SK-N-SH treated with all-trans-retinoic acid at 6 μM for 48 hours (cell line): ENCODE measurements around the gene FOLR1.
A peak's percentile ranks its signal among the peaks of the same experiment; 100 is the strongest.

Experiments
- ATAC-seq: fragments of 200-7000 bp; cut with Tn5 transposase; 3 replicates; pipeline ENCODE4 v1.9.1; 2020; ENCODE audit warnings: mild to moderate bottlenecking, moderate library complexity
- ARNTL ChIP-seq: fragments of 450-650 bp; formaldehyde crosslinking; IDR thresholded peaks from 2 replicates; pipeline ENCODE4 v1.5.0; 2020; ENCODE audit warnings: low read depth, mild to moderate bottlenecking, moderate library complexity, borderline replicate concordance
- BACH2 ChIP-seq: fragments of 250-450 bp; sonication (Bioruptor Pico); IDR thresholded peaks from 2 replicates; pipeline ENCODE4 v1.9.0; 2021; ENCODE audit warnings: mild to moderate bottlenecking, borderline replicate concordance
- CSDC2 ChIP-seq: fragments of 250-450 bp; sonication (Bioruptor Pico); IDR thresholded peaks from 2 replicates; pipeline ENCODE4 v1.5.0; 2020; ENCODE audit warnings: mild to moderate bottlenecking, moderate library complexity
- GLIS3 ChIP-seq: fragments of 250-450 bp; sonication (Bioruptor Pico); IDR thresholded peaks from 2 replicates; pipeline ENCODE4 v1.5.0; 2020; ENCODE audit warnings: mild to moderate bottlenecking, moderate library complexity
- ISL1 ChIP-seq: fragments of 250-450 bp; sonication (Bioruptor Pico); IDR thresholded peaks from 2 replicates; pipeline ENCODE4 v2.1.2; 2022; ENCODE audit warnings: mild to moderate bottlenecking, moderate library complexity
- OSR1 ChIP-seq: fragments of 250-450 bp; sonication (Bioruptor Pico); IDR thresholded peaks from 2 replicates; pipeline ENCODE4 v1.8.0; 2022; ENCODE audit warnings: moderate library complexity, mild to moderate bottlenecking, inconsistent platforms
- PPARA ChIP-seq: fragments of 250-450 bp; sonication (Bioruptor Pico); IDR thresholded peaks from 2 replicates; pipeline ENCODE4 v1.5.0; 2020; ENCODE audit warnings: mild to moderate bottlenecking, borderline replicate concordance
- RARB ChIP-seq: fragments of 250-450 bp; sonication (Bioruptor Pico); IDR thresholded peaks from 2 replicates; pipeline ENCODE4 v1.8.0; 2021; ENCODE audit warnings: mild to moderate bottlenecking, moderate library complexity
- SNAI2 ChIP-seq: fragments of 250-450 bp; sonication (Bioruptor Pico); IDR thresholded peaks from 2 replicates; pipeline ENCODE4 v1.5.0; 2020; ENCODE audit warnings: mild to moderate bottlenecking, moderate library complexity
- TCF4 ChIP-seq: fragments of 250-450 bp; sonication (Bioruptor Pico); IDR thresholded peaks from 2 replicates; pipeline ENCODE4 v1.8.0; 2021; ENCODE audit warnings: mild to moderate bottlenecking, moderate library complexity, borderline replicate concordance
- TOX ChIP-seq: fragments of 250-450 bp; sonication (Bioruptor Pico); IDR thresholded peaks from 2 replicates; pipeline ENCODE4 v1.8.0; 2021; ENCODE audit warnings: mild to moderate bottlenecking, moderate library complexity, borderline replicate concordance
- ZC3H10 ChIP-seq: fragments of 250-450 bp; sonication (Bioruptor Pico); IDR thresholded peaks from 2 replicates; pipeline ENCODE4 v1.5.1; 2021; ENCODE audit warnings: mild to moderate bottlenecking, moderate library complexity
- ZFP3 ChIP-seq: fragments of 250-450 bp; sonication (Bioruptor Pico); IDR thresholded peaks from 2 replicates; pipeline ENCODE4 v1.5.0; 2020; ENCODE audit warnings: mild to moderate bottlenecking, moderate library complexity
- ZFP30 ChIP-seq: fragments of 450-650 bp; formaldehyde crosslinking; IDR thresholded peaks from 2 replicates; pipeline ENCODE4 v1.5.0; 2022; ENCODE audit warnings: mild to moderate bottlenecking, moderate library complexity
- ZNF565 ChIP-seq: fragments of 450-650 bp; formaldehyde crosslinking; conservative IDR thresholded peaks from 2 replicates; pipeline ENCODE4 v1.5.0; 2020; ENCODE audit warnings: low read depth, mild to moderate bottlenecking, moderate library complexity
- ZNF70 ChIP-seq: fragments of 450-650 bp; formaldehyde crosslinking; IDR thresholded peaks from 2 replicates; pipeline ENCODE4 v1.5.0; 2020; ENCODE audit warnings: mild to moderate bottlenecking, moderate library complexity
- ZNF8 ChIP-seq: fragments of 450-650 bp; formaldehyde crosslinking; IDR thresholded peaks from 2 replicates; pipeline ENCODE4 v1.5.0; 2020; ENCODE audit warnings: mild to moderate bottlenecking, moderate library complexity
- TF ChIP-seq, protein P1 (sequence below): fragments of 250-450 bp; sonication (Bioruptor Pico); IDR thresholded peaks from 2 replicates; pipeline ENCODE4 v1.8.0; 2020; ENCODE audit warnings: mild to moderate bottlenecking, moderate library complexity, borderline replicate concordance
- TF ChIP-seq, protein P2 (sequence below): fragments of 250-450 bp; sonication (Bioruptor Pico); IDR thresholded peaks from 2 replicates; pipeline ENCODE4 v1.5.0; 2020; ENCODE audit warnings: mild to moderate bottlenecking, moderate library complexity
- TF ChIP-seq, protein P3 (sequence below): fragments of 250-450 bp; sonication (Bioruptor Pico); IDR thresholded peaks from 2 replicates; pipeline ENCODE4 v1.8.0; 2021; ENCODE audit warnings: low read depth, mild to moderate bottlenecking, moderate library complexity, borderline replicate concordance
- TF ChIP-seq, protein P4 (sequence below): fragments of 250-450 bp; sonication (Bioruptor Pico); IDR thresholded peaks from 2 replicates; pipeline ENCODE4 v1.5.1; 2020; ENCODE audit warnings: low read depth, mild to moderate bottlenecking, moderate library complexity
- TF ChIP-seq, protein P5 (sequence below): fragments of 250-450 bp; sonication (Bioruptor Pico); IDR thresholded peaks from 2 replicates; pipeline ENCODE4 v1.5.1; 2021; ENCODE audit warnings: mild to moderate bottlenecking, moderate library complexity

Gene FOLR1

DNA sequence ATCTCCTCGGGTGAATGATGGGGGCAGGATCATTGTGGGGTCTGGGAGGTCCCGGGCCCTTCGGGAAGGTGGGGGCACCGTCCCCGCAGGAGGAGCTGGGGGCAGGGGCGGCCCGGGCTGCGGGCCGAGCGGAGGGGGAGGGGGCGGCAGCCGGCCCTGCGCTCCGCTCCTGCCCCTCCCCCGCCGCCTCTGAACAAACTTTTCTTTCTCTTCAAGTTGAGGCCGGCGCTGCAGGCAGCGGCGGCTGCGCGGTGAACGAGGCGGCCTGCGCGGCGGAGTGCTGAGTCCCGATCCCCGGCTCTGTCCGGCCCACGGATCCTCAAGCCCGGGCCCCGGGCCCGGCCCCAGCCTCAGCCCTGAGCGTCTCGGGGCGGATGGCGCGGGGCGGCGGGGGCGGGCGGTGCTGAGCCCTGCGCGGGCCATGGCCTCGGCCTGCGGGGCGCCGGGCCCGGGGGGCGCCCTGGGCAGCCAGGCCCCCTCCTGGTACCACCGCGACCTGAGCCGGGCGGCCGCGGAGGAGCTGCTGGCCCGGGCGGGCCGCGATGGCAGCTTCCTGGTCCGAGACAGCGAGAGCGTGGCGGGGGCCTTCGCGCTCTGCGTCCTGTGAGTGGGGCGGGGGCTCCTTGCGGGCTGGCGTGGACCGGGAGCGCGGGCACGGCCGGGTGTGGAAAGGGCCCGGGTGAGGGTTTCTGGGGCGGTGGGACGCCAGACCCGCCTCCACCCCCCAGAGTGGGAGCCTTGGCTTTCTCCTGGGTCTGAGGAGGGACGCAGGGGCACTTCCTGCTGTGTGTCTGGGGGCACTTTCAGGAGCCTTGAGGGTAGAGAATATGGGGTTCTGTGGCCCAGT is 32.8 kb downstream of the FOLR1 start, which contains the start of gene INPPL1:
INPPL1 (plus strand) TSS at position 204 of the 847 bp plus-strand sequence; CDS start at position 422, 218 bp downstream.
- no peak for TF ChIP-seq ZC3H10
- TF ChIP-seq ZNF70 (CRISPR knock-in tag): no peak
- TF ChIP-seq TCF4 (CRISPR knock-in tag): no peak
- no peak for TF ChIP-seq ISL1 (CRISPR knock-in tag)
- TF ChIP-seq, protein P1, sequence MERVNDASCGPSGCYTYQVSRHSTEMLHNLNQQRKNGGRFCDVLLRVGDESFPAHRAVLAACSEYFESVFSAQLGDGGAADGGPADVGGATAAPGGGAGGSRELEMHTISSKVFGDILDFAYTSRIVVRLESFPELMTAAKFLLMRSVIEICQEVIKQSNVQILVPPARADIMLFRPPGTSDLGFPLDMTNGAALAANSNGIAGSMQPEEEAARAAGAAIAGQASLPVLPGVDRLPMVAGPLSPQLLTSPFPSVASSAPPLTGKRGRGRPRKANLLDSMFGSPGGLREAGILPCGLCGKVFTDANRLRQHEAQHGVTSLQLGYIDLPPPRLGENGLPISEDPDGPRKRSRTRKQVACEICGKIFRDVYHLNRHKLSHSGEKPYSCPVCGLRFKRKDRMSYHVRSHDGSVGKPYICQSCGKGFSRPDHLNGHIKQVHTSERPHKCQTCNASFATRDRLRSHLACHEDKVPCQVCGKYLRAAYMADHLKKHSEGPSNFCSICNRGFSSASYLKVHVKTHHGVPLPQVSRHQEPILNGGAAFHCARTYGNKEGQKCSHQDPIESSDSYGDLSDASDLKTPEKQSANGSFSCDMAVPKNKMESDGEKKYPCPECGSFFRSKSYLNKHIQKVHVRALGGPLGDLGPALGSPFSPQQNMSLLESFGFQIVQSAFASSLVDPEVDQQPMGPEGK (CRISPR knock-in tag): no peak
- TF ChIP-seq ZFP30 (CRISPR knock-in tag): no peak
- TF ChIP-seq PPARA (CRISPR knock-in tag): no peak
- TF ChIP-seq CSDC2: no peak
- TF ChIP-seq RARB (CRISPR knock-in tag): no peak
- TF ChIP-seq, protein P2, sequence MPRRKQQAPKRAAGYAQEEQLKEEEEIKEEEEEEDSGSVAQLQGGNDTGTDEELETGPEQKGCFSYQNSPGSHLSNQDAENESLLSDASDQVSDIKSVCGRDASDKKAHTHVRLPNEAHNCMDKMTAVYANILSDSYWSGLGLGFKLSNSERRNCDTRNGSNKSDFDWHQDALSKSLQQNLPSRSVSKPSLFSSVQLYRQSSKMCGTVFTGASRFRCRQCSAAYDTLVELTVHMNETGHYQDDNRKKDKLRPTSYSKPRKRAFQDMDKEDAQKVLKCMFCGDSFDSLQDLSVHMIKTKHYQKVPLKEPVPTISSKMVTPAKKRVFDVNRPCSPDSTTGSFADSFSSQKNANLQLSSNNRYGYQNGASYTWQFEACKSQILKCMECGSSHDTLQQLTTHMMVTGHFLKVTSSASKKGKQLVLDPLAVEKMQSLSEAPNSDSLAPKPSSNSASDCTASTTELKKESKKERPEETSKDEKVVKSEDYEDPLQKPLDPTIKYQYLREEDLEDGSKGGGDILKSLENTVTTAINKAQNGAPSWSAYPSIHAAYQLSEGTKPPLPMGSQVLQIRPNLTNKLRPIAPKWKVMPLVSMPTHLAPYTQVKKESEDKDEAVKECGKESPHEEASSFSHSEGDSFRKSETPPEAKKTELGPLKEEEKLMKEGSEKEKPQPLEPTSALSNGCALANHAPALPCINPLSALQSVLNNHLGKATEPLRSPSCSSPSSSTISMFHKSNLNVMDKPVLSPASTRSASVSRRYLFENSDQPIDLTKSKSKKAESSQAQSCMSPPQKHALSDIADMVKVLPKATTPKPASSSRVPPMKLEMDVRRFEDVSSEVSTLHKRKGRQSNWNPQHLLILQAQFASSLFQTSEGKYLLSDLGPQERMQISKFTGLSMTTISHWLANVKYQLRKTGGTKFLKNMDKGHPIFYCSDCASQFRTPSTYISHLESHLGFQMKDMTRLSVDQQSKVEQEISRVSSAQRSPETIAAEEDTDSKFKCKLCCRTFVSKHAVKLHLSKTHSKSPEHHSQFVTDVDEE (CRISPR knock-in tag): no peak
- TF ChIP-seq GLIS3 (CRISPR knock-in tag): no peak
- TF ChIP-seq BACH2: no peak
- TF ChIP-seq ZNF8 (CRISPR knock-in tag): no peak
- no peak for TF ChIP-seq TOX (CRISPR knock-in tag)
- no peak for TF ChIP-seq ARNTL (CRISPR knock-in tag)
- TF ChIP-seq, protein P3, sequence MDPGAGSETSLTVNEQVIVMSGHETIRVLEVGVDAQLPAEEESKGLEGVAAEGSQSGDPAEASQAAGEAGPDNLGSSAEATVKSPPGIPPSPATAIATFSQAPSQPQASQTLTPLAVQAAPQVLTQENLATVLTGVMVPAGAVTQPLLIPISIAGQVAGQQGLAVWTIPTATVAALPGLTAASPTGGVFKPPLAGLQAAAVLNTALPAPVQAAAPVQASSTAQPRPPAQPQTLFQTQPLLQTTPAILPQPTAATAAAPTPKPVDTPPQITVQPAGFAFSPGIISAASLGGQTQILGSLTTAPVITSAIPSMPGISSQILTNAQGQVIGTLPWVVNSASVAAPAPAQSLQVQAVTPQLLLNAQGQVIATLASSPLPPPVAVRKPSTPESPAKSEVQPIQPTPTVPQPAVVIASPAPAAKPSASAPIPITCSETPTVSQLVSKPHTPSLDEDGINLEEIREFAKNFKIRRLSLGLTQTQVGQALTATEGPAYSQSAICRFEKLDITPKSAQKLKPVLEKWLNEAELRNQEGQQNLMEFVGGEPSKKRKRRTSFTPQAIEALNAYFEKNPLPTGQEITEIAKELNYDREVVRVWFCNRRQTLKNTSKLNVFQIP: no peak
- TF ChIP-seq, protein P4, sequence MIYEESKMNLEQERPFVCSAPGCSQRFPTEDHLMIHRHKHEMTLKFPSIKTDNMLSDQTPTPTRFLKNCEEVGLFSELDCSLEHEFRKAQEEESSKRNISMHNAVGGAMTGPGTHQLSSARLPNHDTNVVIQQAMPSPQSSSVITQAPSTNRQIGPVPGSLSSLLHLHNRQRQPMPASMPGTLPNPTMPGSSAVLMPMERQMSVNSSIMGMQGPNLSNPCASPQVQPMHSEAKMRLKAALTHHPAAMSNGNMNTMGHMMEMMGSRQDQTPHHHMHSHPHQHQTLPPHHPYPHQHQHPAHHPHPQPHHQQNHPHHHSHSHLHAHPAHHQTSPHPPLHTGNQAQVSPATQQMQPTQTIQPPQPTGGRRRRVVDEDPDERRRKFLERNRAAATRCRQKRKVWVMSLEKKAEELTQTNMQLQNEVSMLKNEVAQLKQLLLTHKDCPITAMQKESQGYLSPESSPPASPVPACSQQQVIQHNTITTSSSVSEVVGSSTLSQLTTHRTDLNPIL (CRISPR knock-in tag): no peak
- no peak for TF ChIP-seq SNAI2 (CRISPR knock-in tag)
- no peak for TF ChIP-seq ZNF565 (CRISPR knock-in tag)
- TF ChIP-seq, all 23 proteins: peak for 0
- ATAC-seq: no peak; the same call in 2 of the 3 replicates

DNA sequence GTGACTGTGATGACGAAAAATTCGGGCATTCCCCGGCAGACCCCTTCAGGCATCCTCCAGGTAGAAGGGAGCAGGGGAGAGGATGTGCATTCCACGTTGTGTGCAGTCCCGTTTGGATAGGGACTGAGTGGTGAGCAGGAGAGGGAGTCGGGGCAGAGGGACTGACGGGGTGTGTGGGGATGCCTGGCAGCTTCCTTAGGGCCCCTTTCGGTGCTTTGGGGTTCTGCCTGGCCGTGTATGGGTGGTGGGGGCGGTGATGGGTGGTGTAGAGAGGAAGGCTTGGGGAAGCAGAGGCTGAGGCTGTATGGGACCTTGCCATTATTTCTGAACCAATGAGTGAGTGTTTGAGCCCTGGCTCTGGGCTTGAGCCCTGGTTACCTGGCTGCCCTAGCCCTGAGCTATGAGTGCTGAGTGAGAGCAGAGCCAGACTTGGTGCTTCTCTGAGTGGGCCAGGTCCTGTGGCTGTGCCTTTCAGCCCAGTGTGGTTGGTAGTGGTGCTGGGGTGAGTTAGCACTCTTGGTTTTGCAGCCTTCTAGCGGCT is 33.5 kb downstream of the FOLR1 start:
- peak; percentile 8 for ATAC-seq
- TF ChIP-seq TCF4 (CRISPR knock-in tag) (no peak), SNAI2 (CRISPR knock-in tag) (no peak), GLIS3 (CRISPR knock-in tag) (no peak), TOX (CRISPR knock-in tag) (no peak), CSDC2 (no peak), ISL1 (CRISPR knock-in tag) (no peak), ZNF70 (CRISPR knock-in tag) (no peak), ZNF565 (CRISPR knock-in tag) (no peak), ZFP3 (CRISPR knock-in tag) (no peak), ZFP30 (CRISPR knock-in tag) (no peak), OSR1 (CRISPR knock-in tag) (no peak)
- TF ChIP-seq, protein P4 (CRISPR knock-in tag): no peak
- TF ChIP-seq, protein P5, sequence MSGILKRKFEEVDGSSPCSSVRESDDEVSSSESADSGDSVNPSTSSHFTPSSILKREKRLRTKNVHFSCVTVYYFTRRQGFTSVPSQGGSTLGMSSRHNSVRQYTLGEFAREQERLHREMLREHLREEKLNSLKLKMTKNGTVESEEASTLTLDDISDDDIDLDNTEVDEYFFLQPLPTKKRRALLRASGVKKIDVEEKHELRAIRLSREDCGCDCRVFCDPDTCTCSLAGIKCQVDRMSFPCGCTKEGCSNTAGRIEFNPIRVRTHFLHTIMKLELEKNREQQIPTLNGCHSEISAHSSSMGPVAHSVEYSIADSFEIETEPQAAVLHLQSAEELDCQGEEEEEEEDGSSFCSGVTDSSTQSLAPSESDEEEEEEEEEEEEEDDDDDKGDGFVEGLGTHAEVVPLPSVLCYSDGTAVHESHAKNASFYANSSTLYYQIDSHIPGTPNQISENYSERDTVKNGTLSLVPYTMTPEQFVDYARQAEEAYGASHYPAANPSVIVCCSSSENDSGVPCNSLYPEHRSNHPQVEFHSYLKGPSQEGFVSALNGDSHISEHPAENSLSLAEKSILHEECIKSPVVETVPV: no peak
- TF ChIP-seq, protein P3: no peak
- TF ChIP-seq, protein P2 (CRISPR knock-in tag): no peak
